ENCODE measurements around the gene CACNA1C. TPM values are rescaled to one million over a fixed set of nuclear protein-coding genes. Genes with fewer than 3 reads are reported as not detected.
"Not testable (repeated sequence)": the region's sequence is repeated elsewhere in the genome, so short reads cannot be mapped to it uniquely, and the experiment has no call there.

The CACNA1C gene
- total RNA-seq, 1 donor from 2014 or later: 201 TPM

DNA sequence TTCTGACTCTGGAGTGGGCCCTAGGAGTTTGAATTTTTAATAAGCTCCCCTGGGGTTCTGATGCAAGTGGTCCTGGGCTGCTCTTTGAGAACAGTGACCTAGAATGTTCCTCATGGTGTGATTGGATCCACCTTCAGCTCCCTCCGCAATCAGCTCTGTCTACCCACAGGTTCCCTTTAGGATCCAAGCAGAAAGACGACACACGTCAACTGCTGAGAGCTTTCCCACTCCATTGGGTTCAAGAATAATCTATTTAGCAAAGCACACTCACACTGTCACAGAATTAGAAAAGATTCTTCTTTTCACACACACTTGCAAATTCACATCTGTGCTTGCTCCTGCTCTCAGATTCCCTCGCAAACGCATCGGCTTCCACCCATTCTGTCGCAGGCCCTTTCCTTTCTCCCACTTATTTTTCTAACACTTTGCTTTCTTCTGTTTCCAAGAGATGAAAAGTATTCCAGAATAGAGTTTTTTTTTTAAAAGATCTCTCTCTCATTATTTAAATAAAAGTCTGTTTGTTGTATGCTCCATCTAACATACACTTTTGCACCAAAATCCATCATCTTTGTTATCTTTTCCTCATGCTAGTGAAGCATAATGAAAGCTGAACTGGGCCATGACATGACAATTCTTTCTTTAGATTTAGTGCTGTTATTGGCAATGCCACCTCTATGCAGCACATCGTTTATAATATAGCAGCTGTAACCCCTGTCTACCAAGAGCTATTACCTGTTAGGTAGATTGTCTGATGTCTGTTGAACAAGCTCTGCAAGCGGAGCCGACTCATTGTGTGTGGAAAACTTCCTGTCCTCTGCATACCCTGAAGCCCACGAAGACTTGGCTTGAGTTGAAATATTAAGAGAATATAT lies 73.1 kb downstream of the CACNA1C start:
- intact Hi-C loops (cut with micrococcal nuclease): no loop called here
- ATAC-seq: peak; percentile 8
- DNase-seq: no peak

DNA sequence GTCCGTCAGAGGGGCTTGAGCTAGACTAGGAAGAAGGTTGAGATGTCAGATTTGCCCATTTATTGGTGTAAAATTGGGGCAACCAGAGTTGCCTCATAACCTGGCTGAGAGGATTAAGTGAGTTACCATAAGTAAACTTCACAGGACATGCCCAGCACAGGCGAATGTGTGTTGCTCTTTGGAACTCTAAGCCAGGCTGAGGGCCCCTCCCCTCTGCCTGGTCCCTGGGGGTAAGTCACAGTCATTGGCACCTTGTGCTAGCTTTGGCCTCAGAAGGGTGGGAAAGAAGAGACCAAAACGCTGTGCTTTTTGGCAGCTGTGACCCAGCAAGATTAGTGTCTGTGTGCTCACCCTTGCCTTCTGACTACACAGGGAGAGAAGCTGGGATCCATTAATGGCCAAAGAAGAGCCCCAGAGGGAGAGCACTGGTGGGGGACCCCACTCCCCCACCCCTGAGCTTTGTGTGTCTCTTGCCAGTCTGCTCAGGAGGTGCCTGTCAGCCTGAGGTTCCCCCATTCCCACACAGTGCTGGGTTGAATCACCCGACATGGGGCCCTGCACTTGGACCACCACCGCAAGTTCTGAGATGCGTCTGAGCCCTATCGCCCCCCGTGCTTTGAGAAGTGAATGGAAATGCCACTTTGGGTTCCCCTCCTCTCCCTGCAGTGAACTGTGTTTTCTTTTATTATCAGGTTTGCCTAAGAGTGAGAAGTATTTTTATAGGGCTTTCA lies 74.1 kb downstream of the CACNA1C start:
- no peak for DNase-seq
- intact Hi-C loops (cut with micrococcal nuclease): no loop called here
- peak; percentile 26 for ATAC-seq

DNA sequence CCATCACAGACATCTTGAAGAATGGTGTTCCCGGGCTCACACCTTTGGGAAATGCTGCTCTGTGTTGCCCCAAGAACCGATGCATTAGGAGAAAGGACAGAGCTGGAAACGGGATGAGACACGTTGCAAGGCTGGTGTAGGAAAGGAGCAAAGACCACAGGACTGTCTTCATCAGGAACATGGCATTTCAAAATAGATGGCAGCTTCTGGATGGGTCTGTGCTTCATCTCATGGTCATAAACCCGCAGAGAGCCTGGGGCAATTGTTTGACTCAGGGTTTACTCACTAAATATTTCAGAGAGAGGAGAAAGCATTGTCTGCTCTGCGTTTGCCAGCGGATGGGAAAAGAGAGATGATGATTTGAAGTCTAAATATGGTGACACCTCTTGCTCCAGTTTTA lies 76.3 kb downstream of the CACNA1C start:
- intact Hi-C loops (cut with micrococcal nuclease): no loop called here
- no peak for ATAC-seq
- no peak for DNase-seq

DNA sequence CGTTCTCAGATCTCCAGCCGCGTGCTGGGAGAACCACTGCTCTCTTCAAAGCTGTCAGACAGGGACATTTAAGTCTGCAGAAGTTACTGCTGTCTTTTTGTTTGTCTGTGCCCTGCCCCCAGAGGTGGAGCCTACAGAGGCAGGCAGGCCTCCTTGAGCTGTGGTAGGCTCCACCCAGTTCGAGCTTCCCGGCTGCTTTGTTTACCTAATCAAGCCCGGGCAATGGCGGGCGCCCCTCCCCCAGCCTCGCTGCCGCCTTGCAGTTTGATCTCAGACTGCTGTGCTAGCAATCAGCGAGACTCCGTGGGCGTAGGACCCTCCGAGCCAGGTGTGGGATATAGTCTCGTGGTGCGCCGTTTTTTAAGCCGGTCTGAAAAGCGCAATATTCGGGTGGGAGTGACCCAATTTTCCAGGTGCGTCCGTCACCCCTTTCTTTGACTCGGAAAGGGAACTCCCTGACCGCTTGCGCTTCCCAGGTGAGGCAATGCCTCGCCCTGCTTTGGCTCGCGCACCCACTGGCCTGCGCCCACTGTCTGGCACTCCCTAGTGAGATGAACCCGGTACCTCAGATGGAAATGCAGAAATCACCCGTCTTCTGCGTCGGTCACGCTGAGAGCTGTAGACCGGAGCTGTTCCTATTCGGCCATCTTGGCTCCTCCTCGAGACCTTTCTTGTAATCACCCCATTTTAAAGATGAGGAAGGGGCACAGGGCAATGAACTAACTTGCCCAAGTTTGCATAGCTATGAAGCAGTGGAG lies 83.1 kb downstream of the CACNA1C start:
- intact Hi-C loops (cut with micrococcal nuclease); DNase-seq; ATAC-seq: not testable (repeated sequence)

DNA sequence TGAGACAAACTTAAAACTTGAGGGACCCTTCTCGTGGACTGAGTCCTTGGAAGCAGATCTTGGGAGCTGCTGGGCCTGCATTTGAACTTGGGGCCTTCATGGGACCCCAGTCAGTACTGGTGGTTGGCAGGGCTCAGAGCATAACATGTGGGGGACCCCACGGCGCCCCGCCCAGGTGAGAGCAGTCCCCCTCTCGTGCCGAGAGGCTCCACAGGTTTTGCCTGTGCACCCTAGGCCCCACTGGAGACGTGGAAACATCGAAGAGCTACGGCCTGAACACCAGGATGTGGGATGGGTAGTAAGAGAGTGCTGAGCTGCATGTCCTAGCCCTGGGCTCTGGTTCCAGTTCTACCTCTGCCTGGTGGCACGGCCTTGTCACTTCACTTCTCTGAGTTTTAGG lies 84.1 kb downstream of the CACNA1C start:
- intact Hi-C loops (cut with micrococcal nuclease): no loop called here
- DNase-seq: no peak
- peak; percentile 6 for ATAC-seq

DNA sequence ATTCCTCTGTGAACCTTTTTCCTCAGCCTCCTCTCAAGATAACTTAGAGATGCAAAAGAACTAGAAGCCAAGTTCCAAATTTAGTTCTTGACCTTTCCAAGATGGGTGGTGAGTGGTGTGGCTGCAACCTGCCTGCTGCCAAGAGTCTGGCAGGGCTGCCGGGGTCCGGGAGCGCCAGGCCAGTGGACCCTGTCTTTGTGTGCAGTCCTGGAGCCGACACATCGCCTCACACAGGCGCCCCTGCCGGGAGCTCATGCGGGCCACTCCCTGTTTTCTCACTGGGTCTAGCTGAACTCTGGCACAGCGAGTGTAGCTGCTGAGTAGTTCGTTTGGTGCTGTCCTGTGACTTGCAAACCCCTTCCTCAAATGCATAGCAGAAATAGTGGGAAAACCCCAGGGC lies 84.9 kb downstream of the CACNA1C start:
- intact Hi-C loops (cut with micrococcal nuclease): no loop called here
- DNase-seq (peak; percentile 63), ATAC-seq (peak; percentile 50)

DNA sequence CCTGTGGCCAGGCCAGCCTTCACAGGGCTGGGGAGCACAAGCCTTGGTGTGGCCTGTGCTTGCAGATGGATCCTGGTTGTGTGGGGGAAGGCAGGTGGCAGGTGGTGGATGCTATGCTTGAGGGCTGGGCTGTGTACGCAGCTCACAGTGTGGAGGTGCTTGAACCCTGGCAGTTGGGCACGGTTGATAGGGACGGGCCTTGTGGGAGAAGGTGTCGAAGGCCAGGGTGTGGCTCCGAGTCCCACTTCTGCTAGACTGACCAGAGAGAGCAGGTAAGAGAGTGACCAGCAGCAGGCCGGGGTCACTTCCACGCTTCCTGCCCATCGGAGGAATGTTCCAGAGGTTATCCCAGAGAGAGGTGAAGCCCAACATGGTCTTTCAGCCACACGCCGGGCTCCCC lies 85.5 kb downstream of the CACNA1C start:
- intact Hi-C loops (cut with micrococcal nuclease): no loop called here
- DNase-seq (no peak), ATAC-seq (peak; percentile 2)

DNA sequence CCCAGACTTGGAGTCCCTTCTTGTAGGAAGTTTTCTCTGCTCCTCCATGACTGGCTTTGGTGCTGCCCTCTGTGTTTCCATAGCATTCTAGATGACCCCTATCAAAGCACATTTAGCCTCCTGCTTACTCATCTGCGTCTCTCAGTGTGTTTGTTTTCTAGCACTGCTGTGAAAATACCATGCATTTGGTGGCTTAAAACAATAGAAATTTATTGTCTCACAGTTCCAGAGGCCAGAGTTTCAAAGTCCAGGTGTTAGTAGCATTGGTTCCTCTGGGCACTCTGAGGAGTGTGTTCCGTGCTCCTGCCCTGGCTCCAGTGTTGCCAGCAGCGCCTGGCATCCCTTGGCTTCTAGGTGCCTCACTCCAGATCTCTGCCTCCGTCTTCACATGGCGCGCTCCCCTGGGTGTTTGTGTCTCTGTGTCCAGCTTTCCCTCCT lies 86.1 kb downstream of the CACNA1C start:
- DNase-seq: no peak
- intact Hi-C loops (cut with micrococcal nuclease): no loop called here
- ATAC-seq: no peak

DNA sequence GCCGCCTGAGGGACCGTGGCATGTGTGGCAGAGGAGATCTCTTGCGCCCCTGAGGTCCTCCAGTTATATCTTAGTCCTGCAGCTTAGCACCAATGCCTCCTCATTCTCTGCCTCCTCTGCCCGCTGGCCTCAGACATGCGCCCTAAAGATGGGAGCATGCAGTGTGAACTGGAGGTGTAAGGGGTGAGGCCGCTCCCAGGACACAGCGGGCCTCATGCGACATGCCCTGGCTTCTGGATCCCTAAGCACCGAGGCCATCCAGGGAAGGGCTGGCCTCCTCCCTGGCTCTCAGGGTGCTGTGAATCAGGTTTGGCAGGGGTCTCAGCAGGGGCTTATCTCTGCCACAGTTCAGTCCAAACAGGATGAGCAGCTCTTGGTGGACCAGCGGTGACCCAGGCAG lies 86.9 kb downstream of the CACNA1C start:
- intact Hi-C loops (cut with micrococcal nuclease): no loop called here

DNA sequence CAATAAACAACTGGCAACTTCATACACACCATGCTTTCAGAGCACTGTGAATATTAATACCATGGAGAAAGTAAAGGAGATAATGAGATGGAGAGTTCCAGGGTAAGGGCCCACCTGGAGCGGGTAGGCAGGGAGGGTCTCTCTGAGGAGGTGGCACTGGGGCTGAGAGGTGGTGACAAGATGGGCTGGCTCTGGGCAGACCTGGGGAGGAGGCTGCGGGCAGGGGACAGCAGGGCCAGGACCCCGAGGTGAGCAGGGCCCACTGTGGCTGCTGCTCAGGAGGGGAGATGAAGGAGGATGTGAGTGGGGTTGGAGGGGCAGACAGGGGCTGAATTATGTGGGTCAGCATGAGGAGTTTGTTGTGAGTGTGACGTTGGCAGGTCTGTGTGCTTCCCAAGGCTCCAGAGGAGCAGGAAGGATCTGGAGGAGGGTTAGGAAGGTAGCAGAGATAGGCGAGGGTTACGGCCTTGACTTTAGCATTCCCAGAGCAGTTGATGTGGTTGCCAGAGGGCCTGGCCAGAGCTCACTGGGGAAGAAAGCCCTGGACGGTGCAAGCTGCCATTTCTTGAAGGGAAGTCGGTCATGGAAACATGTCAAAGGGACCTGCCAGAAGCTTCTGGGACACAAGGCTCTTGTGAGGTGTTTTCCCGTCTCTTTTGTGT lies 88.2 kb downstream of the CACNA1C start:
- DNase-seq: no peak
- intact Hi-C loops (cut with micrococcal nuclease): no loop called here
- ATAC-seq: peak; percentile 18

More for the DNA sequence above, 86.9 kb downstream of the CACNA1C start:
- DNase-seq: no peak
- no peak for ATAC-seq

DNA sequence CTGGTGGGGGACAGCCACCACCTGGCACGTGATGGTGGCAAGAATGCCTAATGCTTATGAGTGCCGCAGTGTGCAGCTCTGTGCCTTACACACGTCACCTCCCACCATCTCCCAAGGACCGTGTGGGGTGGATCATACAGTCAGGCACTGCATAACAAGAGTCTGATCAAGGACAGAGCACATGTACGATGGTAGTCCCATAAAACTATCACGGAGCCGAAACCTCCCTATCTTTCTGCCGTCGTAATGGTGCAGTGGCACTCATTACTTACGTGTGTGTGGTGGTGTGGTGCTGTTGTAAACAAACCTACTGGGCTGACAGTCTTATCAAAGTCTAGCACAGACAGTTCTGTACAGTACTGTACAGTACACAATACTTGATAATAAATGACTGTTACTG lies 89.3 kb downstream of the CACNA1C start:
- intact Hi-C loops (cut with micrococcal nuclease): no loop called here
- peak; percentile 66 for ATAC-seq
- DNase-seq: no peak

DNA sequence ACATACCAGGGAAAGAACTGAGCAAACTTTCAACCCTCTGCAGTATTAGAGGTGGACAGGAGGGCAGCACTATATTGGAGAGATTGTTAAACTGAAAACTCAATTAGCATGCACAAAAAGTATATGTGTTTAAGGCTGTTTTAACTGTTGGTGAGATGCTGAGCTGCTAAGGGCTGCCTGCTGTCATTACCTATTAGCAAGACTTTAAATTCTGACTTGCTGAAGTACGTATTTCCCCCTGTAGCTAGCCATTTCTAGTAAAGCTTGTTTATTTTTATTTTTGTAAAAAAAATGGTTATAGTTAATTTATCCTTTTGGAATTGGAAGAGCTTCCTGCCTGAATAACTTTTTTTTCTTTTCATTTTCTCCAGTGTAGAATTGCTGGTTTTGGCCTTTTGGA lies 92.2 kb downstream of the CACNA1C start:
- ATAC-seq (no peak), DNase-seq (no peak)
- intact Hi-C loops (cut with micrococcal nuclease): no loop called here

DNA sequence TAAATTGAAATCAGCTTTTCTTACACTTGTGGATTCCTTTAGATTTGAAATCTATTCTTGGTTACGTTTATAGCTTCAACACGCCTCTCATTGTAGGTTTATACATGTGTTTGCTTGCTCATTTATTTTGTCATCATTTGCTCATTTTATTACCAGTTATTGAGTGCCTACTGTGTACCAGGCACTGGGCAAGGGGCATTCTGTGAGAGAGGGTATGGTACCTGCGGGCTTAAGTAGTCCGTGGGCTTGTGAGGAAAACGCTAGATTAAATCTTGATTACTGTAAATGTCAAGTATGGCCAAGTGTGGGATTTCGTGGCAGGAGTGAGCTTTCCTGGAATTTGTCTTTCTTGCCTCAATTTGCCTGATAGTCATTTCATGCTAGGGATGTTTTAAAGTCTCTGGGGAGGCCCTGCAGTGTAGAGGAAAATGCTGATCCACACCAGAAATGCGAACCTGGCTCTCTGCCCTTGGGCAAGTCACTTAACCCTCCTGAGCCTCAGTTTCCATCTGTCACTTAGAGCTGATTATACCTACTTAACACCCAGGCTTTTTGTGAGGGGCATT lies 92.7 kb downstream of the CACNA1C start:
- intact Hi-C loops (cut with micrococcal nuclease): no loop called here
- DNase-seq (no peak), ATAC-seq (no peak)

DNA sequence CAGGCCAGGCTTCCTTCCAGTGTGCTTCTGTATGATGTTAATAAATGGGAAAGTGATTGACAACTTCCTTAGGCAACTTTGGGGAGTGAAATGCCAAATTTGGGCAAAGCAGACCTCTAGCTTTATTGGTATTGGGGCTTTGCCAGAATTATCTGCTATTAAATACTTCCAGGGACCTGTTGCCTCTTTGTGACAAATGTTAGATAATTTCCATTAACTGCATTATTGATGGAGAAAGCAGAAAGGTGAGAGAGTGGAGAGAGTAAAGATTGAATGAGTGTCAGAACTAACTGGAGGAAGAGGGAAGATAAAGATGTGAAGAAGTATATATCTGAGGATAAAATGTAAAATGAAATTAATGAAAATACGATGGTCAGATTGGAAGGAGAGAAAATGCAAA lies 94.5 kb downstream of the CACNA1C start:
- intact Hi-C loops (cut with micrococcal nuclease): no loop called here
- ATAC-seq (no peak), DNase-seq (no peak)

DNA sequence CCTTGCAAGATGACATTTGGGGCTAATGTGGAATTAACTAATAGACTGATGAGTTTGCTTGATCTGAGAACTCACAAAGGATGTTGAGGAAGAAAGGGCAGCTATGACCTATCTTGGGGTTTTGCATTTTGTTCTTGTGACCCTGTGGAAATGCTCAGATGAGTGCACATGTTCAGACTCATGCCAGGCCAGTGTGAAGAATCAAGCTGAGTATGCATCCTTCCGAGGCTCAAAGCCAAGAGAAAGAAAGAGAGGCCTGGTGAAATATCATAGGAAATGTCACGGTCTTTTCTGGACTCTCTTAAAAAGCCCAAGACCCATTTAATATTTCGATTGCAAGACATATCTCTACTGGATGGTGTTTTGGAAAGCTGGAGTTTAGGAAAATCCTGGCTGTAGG lies 96.3 kb downstream of the CACNA1C start:
- DNase-seq: no peak
- intact Hi-C loops (cut with micrococcal nuclease): no loop called here
- no peak for ATAC-seq

DNA sequence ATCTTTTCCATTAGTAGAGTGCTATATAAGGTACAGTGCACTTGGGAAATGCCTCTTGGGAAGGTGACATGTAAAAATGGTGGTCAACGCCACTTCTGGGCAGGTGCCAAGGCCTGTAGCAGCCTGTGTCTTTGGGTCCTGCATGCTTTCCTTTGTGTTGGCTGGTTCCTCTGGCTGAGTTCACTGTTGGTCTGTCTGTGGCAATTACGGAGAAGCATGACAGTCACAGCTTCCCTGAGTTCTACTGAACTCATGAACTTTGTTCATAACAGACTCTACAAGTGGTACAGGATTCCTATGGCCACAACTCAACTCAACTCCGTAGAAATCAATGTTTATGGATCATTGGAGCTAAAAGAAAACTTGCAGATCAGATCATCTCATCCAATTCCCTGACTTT lies 98.0 kb downstream of the CACNA1C start:
- ATAC-seq: peak; percentile 14
- intact Hi-C loops (cut with micrococcal nuclease): no loop called here
- no peak for DNase-seq

DNA sequence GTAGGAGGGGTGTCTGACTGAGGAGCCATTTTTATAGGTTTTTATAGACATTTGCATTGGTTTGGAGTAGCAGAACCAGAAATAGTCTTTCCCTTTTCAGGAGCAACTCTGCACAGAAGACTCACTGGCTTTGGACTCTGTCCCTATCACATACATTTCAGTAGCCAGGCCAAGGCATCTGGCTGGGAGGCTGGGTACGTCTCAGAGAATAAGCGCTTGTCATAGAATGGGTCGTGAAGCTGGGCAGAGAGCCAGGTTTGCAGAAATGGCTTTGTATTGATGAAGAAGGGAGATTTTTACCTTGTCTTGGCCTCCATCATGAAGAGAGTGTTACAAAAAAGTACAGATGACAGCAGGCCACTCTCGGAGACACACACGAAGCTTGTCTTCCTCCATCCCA lies 98.6 kb downstream of the CACNA1C start:
- ATAC-seq (peak; percentile 27), DNase-seq (no peak)
- intact Hi-C loops (cut with micrococcal nuclease): no loop called here

DNA sequence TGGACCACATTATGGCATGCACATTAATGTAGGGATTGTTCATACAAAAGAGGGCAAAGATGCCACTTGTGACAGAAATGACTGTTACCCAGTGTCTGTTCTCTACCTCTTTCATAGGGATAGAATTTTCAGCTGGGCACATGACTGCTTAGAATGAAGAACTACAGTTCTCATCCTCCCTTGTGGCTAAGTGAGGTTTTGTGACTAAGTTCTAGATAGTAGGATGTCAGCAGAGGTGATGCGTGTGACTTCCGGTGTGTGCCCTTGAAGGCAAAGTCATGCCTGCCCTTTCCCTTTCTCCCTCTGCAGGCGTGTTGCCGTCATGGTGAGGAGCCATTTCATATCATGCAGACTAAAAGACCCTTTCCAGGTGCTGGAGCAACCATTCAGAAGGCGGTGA lies 99.3 kb downstream of the CACNA1C start:
- DNase-seq (no peak), ATAC-seq (peak; percentile 16)
- intact Hi-C loops (cut with micrococcal nuclease): no loop called here

DNA sequence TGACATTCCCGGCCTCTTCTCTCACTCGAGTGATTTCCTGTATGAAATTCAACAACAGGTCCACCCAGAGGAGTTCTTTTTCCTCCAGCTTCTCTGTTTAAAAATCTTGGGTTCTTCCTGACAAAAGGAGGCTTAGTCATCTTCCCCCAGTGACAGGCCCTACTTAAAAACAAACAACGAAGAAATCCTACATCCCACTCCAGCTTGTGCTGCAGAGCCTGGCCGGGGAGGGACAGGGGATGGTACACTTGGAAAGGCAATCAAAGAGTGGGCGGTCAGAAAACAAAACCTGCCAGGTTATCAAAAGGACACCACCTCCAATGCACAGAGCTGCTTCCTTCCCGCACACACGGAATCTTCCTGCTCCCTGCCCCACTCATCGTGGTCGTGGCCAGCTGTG lies 101.3 kb downstream of the CACNA1C start:
- ATAC-seq (peak; percentile 39), DNase-seq (no peak)
- intact Hi-C loops (cut with micrococcal nuclease): no loop called here

All from left ventricle myocardium superior (tissue), 1 donor.